Measurements from ENCODE around the gene TXNL1. TPM values are rescaled to one million over a fixed set of nuclear protein-coding genes. Genes with fewer than 3 reads are reported as not detected.
A peak's percentile ranks its signal among the peaks of the same experiment; 100 is the strongest.

TXNL1 gene
- total RNA-seq, 4 donors from 2014 or later = 100 to 125 (median 116) TPM

GRCh38 chr18:56565046-56565445 is 73.3 kb downstream of the TXNL1 start:
- TF ChIP-seq POLR2A (IDR thresholded peaks at IDR 0.05) (no peak), CTCF (IDR thresholded peaks at IDR 0.05 in 4 of 5, conservative IDR thresholded peaks at IDR 0.05 in 1 of 5) (no peak)
- Histone ChIP-seq H3K36me3 (no peaks in the 10 kb centered on the region), H3K9me3 (no peaks in the 10 kb centered on the region), H3K27me3 (no peaks in the 10 kb centered on the region), H3K4me1 (no peaks in the 10 kb centered on the region), H3K4me3 (no peak overlapping the region), H3K27ac (peak overlapping the region; percentile 24 to 63 (median 34))
- DNase-seq (no peak), ATAC-seq (peak in 1 of 2 donors; percentile 10)
- in situ Hi-C loops (cut with MboI; ENCODE audit: low sequenced_read_pairs in 4 of 4) (loop anchor here in 1 of 4 donors (25.0 kb wide), 1 partner anchor 1228 kb away; no protein-coding TSS in a partner anchor), intact Hi-C loops (cut with DNase I; ENCODE audit: low total_unique reads) (no loop called here)

- H3K27ac ChIP-seq = peak overlapping the region in 3 of 4 donors; percentile 5 to 63 (median 33)
- H3K36me3 ChIP-seq = no peaks in the 10 kb centered on the region
- no peaks in the 10 kb centered on the region for H3K4me1 ChIP-seq
- no peak overlapping the region for H3K4me3 ChIP-seq
- H3K27me3 ChIP-seq = no peaks in the 10 kb centered on the region
- DNase-seq (no peak), ATAC-seq (no peak)
- intact Hi-C loops (cut with DNase I; ENCODE audit: low total_unique reads) = no loop called here
- H3K9me3 ChIP-seq = no peaks in the 10 kb centered on the region
- TF ChIP-seq POLR2A (IDR thresholded peaks at IDR 0.05) (no peak), CTCF (IDR thresholded peaks at IDR 0.05 in 4 of 5, conservative IDR thresholded peaks at IDR 0.05 in 1 of 5) (no peak)
- in situ Hi-C loops (cut with MboI; ENCODE audit: low sequenced_read_pairs in 4 of 4) = loop anchor here in 1 of 4 donors (25.0 kb wide), 1 partner anchor 1226 kb away; no protein-coding TSS in a partner anchor
Measured at GRCh38 chr18:56563568-56563967, 74.8 kb downstream of the TXNL1 start.

- intact Hi-C loops (cut with DNase I; ENCODE audit: low total_unique reads) = no loop called here
- in situ Hi-C loops (cut with MboI; ENCODE audit: low sequenced_read_pairs in 4 of 4) = loop anchor here in 1 of 4 donors (25.0 kb wide), 1 partner anchor 1225 kb away; no protein-coding TSS in a partner anchor
- DNase-seq (no peak), ATAC-seq (no peak)
- TF ChIP-seq CTCF (IDR thresholded peaks at IDR 0.05 in 4 of 5, conservative IDR thresholded peaks at IDR 0.05 in 1 of 5) = no peak
- Histone ChIP-seq H3K4me1 (no peaks in the 10 kb centered on the region), H3K27me3 (no peaks in the 10 kb centered on the region), H3K27ac (no peak overlapping the region), H3K9me3 (no peaks in the 10 kb centered on the region), H3K36me3 (no peaks in the 10 kb centered on the region), H3K4me3 (no peak overlapping the region)
Measured at GRCh38 chr18:56562479-56562878, 75.9 kb downstream of the TXNL1 start.

- no peak overlapping the region for H3K27ac ChIP-seq
- intact Hi-C loops (cut with DNase I; ENCODE audit: low total_unique reads) (no loop called here), in situ Hi-C loops (cut with MboI; ENCODE audit: low sequenced_read_pairs in 4 of 4) (loop anchor here in 1 of 4 donors (25.0 kb wide), 1 partner anchor 1224 kb away; no protein-coding TSS in a partner anchor)
- H3K4me1 ChIP-seq = no peaks in the 10 kb centered on the region
- no peaks in the 10 kb centered on the region for H3K9me3 ChIP-seq
- ATAC-seq (no peak), DNase-seq (no peak)
- no peaks in the 10 kb centered on the region for H3K27me3 ChIP-seq
- H3K36me3 ChIP-seq = no peaks in the 10 kb centered on the region
- no peak for TF ChIP-seq POLR2A (IDR thresholded peaks at IDR 0.05)
- no peak for TF ChIP-seq CTCF (IDR thresholded peaks at IDR 0.05 in 4 of 5, conservative IDR thresholded peaks at IDR 0.05 in 1 of 5)
- H3K4me3 ChIP-seq = no peak overlapping the region
Measured at GRCh38 chr18:56560992-56561391, 77.4 kb downstream of the TXNL1 start.

GRCh38 chr18:56559044-56559443 is 79.3 kb downstream of the TXNL1 start:
- Histone ChIP-seq H3K4me3 (no peak overlapping the region), H3K4me1 (no peaks in the 10 kb centered on the region), H3K27me3 (no peaks in the 10 kb centered on the region), H3K9me3 (no peaks in the 10 kb centered on the region), H3K36me3 (no peaks in the 10 kb centered on the region), H3K27ac (no peak overlapping the region)
- in situ Hi-C loops (cut with MboI; ENCODE audit: low sequenced_read_pairs in 4 of 4) (loop anchor here in 1 of 4 donors (25.0 kb wide), 1 partner anchor 1222 kb away; no protein-coding TSS in a partner anchor), intact Hi-C loops (cut with DNase I; ENCODE audit: low total_unique reads) (no loop called here)
- TF ChIP-seq CTCF (IDR thresholded peaks at IDR 0.05 in 4 of 5, conservative IDR thresholded peaks at IDR 0.05 in 1 of 5) = no peak
- no peak for TF ChIP-seq POLR2A (IDR thresholded peaks at IDR 0.05)
- DNase-seq (no peak), ATAC-seq (no peak)

Data from gastrocnemius medialis (tissue), 4 donors.